H1 (cell line): ENCODE measurements around the gene MBD4. TPM values are rescaled to one million over a fixed set of nuclear protein-coding genes. Genes with fewer than 3 reads are reported as not detected.

Experiments used
- CTCF ChIA-PET: fragments of 300-600 bp; sonication (Branson Sonifier 250); formaldehyde crosslinking; loops from one replicate; lab custom pipeline; 2021; ENCODE audit not compliant: partially characterized antibody; lab: Charles Lee
- POLR2A ChIA-PET: fragments of 300-600 bp; sonication (Branson Sonifier 250); formaldehyde crosslinking; loops from one replicate; lab custom pipeline; 2021; ENCODE audit warnings: inconsistent platforms; ENCODE audit not compliant: partially characterized antibody; lab: Charles Lee
- DNase-seq, 2 experiments: peaks; one replicate each; pipeline versions ENCODE4 v3.0.0 to v3.0.0-alpha.2; 2010 to 2022; ENCODE audit warnings: low spot score in 2 of 2, low read depth in 1 of 2, mixed read lengths in 1 of 2
- FAIRE-seq: peaks from 2 replicates; lab custom pipeline; 2011; peaks lifted over from hg19 to GRCh38; lab: Jason Lieb, UNC
- H2AFZ ChIP-seq: 2 replicates; pipeline ENCODE4 v1.8.1; 2012; ENCODE audit warnings: low read length, inconsistent platforms
- H2AK5ac ChIP-seq: 2 replicates; pipeline ENCODE4 v1.6.1; 2013; ENCODE audit warnings: low read depth, low read length
- H2BK120ac ChIP-seq: replicated peaks from 2 replicates; pipeline ENCODE3; 2013; ENCODE audit warnings: low read depth, low read length, inconsistent platforms
- H2BK12ac ChIP-seq: 2 replicates; pipeline ENCODE4 v1.6.1; 2013; ENCODE audit warnings: low read depth, low read length
- H2BK15ac ChIP-seq: 2 replicates; pipeline ENCODE4 v1.6.1; 2013; ENCODE audit warnings: low read length
- H2BK20ac ChIP-seq: 2 replicates; pipeline ENCODE4 v1.6.1; 2013; ENCODE audit warnings: low read length
- H2BK5ac ChIP-seq: 2 replicates; pipeline ENCODE4 v1.6.1; 2013; ENCODE audit warnings: low read depth, low read length
- H3K14ac ChIP-seq: 2 replicates; pipeline ENCODE4 v1.6.1; 2013; ENCODE audit warnings: inconsistent platforms; ENCODE audit not compliant: insufficient read length
- H3K18ac ChIP-seq: 2 replicates; pipeline ENCODE4 v1.6.1; 2013; ENCODE audit warnings: low read length; ENCODE audit errors: extremely low read depth
- H3K23ac ChIP-seq: 2 replicates; pipeline ENCODE4 v1.6.1; 2013; ENCODE audit warnings: inconsistent platforms; ENCODE audit not compliant: insufficient read length
- H3K23me2 ChIP-seq: 2 replicates; pipeline ENCODE4 v1.6.1; 2013; ENCODE audit warnings: low read depth, low read length
- H3K27ac ChIP-seq: 2 replicates; pipeline ENCODE4 v1.6.1; 2011; ENCODE audit warnings: low read depth, low read length, inconsistent platforms
- H3K27me3 ChIP-seq, 4 experiments: replicated peaks in 1 of 4; 1 replicate in 1 of 4; 2 replicates in 3 of 4; pipeline versions ENCODE4 v1.6.1 to v1.8.1; 2011 to 2013; ENCODE audit warnings: low read length in 3 of 4, mild to moderate bottlenecking in 3 of 4, inconsistent platforms in 2 of 4, mixed read lengths in 2 of 4, moderate library complexity in 1 of 4; ENCODE audit not compliant: control insufficient read depth in 3 of 4, insufficient read depth in 3 of 4; ENCODE audit errors: extremely low read depth in 1 of 4
- H3K36me3 ChIP-seq, 4 experiments: 2 replicates each; pipeline versions ENCODE4 v1.6.1 to v1.8.1; 2011 to 2013; ENCODE audit warnings: mild to moderate bottlenecking in 4 of 4, low read length in 3 of 4, moderate library complexity in 2 of 4, control low read depth in 1 of 4, inconsistent platforms in 1 of 4; ENCODE audit not compliant: insufficient read depth in 4 of 4, control insufficient read depth in 2 of 4
- H3K4ac ChIP-seq: replicated peaks from 2 replicates; pipeline ENCODE3; 2013; ENCODE audit warnings: low read length, low read depth, mixed read lengths, inconsistent platforms; ENCODE audit not compliant: insufficient read length
- H3K4me1 ChIP-seq, 4 experiments: replicated peaks in 1 of 4; 1 replicate in 1 of 4; 2 replicates in 3 of 4; pipeline versions ENCODE4 v1.6.1 to v1.8.1; 2011 to 2013; ENCODE audit warnings: low read length in 3 of 4, inconsistent platforms in 2 of 4, mixed read lengths in 1 of 4; ENCODE audit not compliant: insufficient read depth in 4 of 4, control insufficient read depth in 3 of 4
- H3K4me2 ChIP-seq, 2 experiments: 2 replicates each; pipeline versions ENCODE4 v1.6.1 to v1.8.1; 2011 to 2013; ENCODE audit warnings: low read depth in 2 of 2, low read length in 2 of 2, control low read depth in 1 of 2, inconsistent platforms in 1 of 2, mild to moderate bottlenecking in 1 of 2; ENCODE audit not compliant: insufficient read depth in 1 of 2
- H3K4me3 ChIP-seq, 4 experiments: fragments of 200-600, 300-600 bp in 1 of 4; sonication (generic), shearing (Covaris generic), sonication (Bioruptor Twin) in 1 of 4; 2 replicates each; pipeline versions ENCODE4 v1.5.1 to v1.8.1; 2011 to 2016; ENCODE audit warnings: low read length in 4 of 4, low read depth in 3 of 4, control low read depth in 2 of 4, inconsistent platforms in 2 of 4, mild to moderate bottlenecking in 2 of 4, mixed read lengths in 1 of 4, moderate library complexity in 1 of 4; ENCODE audit not compliant: insufficient read depth in 2 of 4; ENCODE audit errors: extremely low read depth in 1 of 4
- H3K56ac ChIP-seq: replicated peaks from 2 replicates; pipeline ENCODE3; 2013; ENCODE audit warnings: low read depth, mild to moderate bottlenecking, mixed read lengths, low read length, inconsistent platforms; ENCODE audit not compliant: insufficient read length
- H3K79me1 ChIP-seq: 2 replicates; pipeline ENCODE4 v1.6.1; 2013; ENCODE audit warnings: low read depth, low read length, control low read depth
- H3K79me2 ChIP-seq, 2 experiments: 2 replicates each; pipeline versions ENCODE4 v1.6.1 to v1.8.1; 2012 to 2013; ENCODE audit warnings: low read length in 2 of 2, mild to moderate bottlenecking in 2 of 2, inconsistent platforms in 1 of 2; ENCODE audit not compliant: insufficient read depth in 2 of 2, control insufficient read depth in 1 of 2
- H3K9ac ChIP-seq, 4 experiments: replicated peaks in 1 of 4; 1 replicate in 1 of 4; 2 replicates in 3 of 4; pipeline versions ENCODE4 v1.6.1 to v1.8.1; 2011 to 2013; ENCODE audit warnings: low read depth in 3 of 4, low read length in 3 of 4, control low read depth in 2 of 4, mild to moderate bottlenecking in 2 of 4, moderate library complexity in 2 of 4, inconsistent platforms in 1 of 4; ENCODE audit errors: extremely low read depth in 1 of 4
- H3K9me3 ChIP-seq, 2 experiments: 2 replicates each; pipeline versions ENCODE4 v1.6.1 to v1.8.1; 2012 to 2013; ENCODE audit warnings: mild to moderate bottlenecking in 2 of 2, moderate library complexity in 2 of 2, control low read depth in 1 of 2, inconsistent platforms in 1 of 2, low read depth in 1 of 2, low read length in 1 of 2, mixed read lengths in 1 of 2; ENCODE audit not compliant: insufficient read depth in 2 of 2
- H4K20me1 ChIP-seq, 2 experiments: replicated peaks in 1 of 2; 2 replicates each; pipeline versions ENCODE3 to v1.8.1; 2011 to 2013; ENCODE audit warnings: inconsistent platforms in 2 of 2, low read length in 2 of 2, mild to moderate bottlenecking in 1 of 2; ENCODE audit not compliant: insufficient read depth in 2 of 2, control insufficient read depth in 1 of 2
- H4K5ac ChIP-seq: 2 replicates; pipeline ENCODE4 v1.6.1; 2013; ENCODE audit warnings: low read length, low read depth, mixed read lengths, inconsistent platforms; ENCODE audit not compliant: insufficient read length
- H4K8ac ChIP-seq: 2 replicates; pipeline ENCODE4 v1.8.0; 2013; ENCODE audit warnings: mild to moderate bottlenecking, moderate library complexity, low read length, inconsistent platforms; ENCODE audit not compliant: insufficient read depth; ENCODE audit errors: extremely low read depth
- H4K91ac ChIP-seq: replicated peaks from 2 replicates; pipeline ENCODE3; 2013; ENCODE audit warnings: low read length, mixed read lengths, inconsistent platforms; ENCODE audit not compliant: insufficient read length
- CEBPB ChIP-seq: IDR thresholded peaks from 2 replicates; pipeline ENCODE4 v1.6.1; 2012; ENCODE audit warnings: low read depth, low read length
- CREB1 ChIP-seq: IDR thresholded peaks from 2 replicates; pipeline ENCODE4 v1.6.1; 2012; ENCODE audit warnings: inconsistent platforms
- FOSL1 ChIP-seq: IDR thresholded peaks from 2 replicates; pipeline ENCODE4 v1.6.1; 2011; ENCODE audit warnings: mild to moderate bottlenecking, low read depth, low read length, moderate library complexity; ENCODE audit not compliant: insufficient read depth
- HDAC6 ChIP-seq: IDR thresholded peaks from one replicate; pipeline ENCODE4 v1.7.1; 2012; ENCODE audit warnings: low read depth, mild to moderate bottlenecking, inconsistent platforms, low read length, moderate library complexity
- RAD21 ChIP-seq, 2 experiments: IDR thresholded peaks in 1 of 2; conservative IDR thresholded peaks in 1 of 2; 2 replicates each; pipeline ENCODE4 v1.6.1; 2011; ENCODE audit warnings: low read depth in 2 of 2, low read length in 2 of 2, improper control_type of control experiment in 1 of 2, inconsistent platforms in 1 of 2, mild to moderate bottlenecking in 1 of 2, moderate library complexity in 1 of 2
- RBBP5 ChIP-seq: IDR thresholded peaks from 2 replicates; pipeline ENCODE4 v1.7.1; 2012; ENCODE audit warnings: low read depth, mild to moderate bottlenecking, inconsistent platforms, low read length, moderate library complexity, borderline replicate concordance
- SIRT6 ChIP-seq: IDR thresholded peaks from one replicate; pipeline ENCODE4 v1.7.1; 2012; ENCODE audit warnings: low read length, inconsistent platforms
- TAF7 ChIP-seq: optimal IDR thresholded peaks from 2 replicates; pipeline ENCODE3; 2011; ENCODE audit warnings: low read depth, mild to moderate bottlenecking, inconsistent platforms, low read length, moderate library complexity, borderline replicate concordance
- WGBS, 2 experiments: shearing (Covaris generic) in 1 of 2; methylation state at CpG; one replicate each; pipeline versions ENCODE4 v1.1.6 to v1.1.7; 2013 to 2015; ENCODE audit warnings: low lambda C conversion rate in 2 of 2, mixed read lengths in 2 of 2, inconsistent platforms in 1 of 2, low coverage in 1 of 2, missing lambda C conversion rate in 1 of 2; ENCODE audit not compliant: insufficient replicate concordance in 2 of 2, insufficient coverage in 1 of 2, insufficient read length in 1 of 2; ENCODE audit errors: extremely low coverage in 1 of 2, missing lambda C conversion rate in 1 of 2; 5-methylcytosine and 5-hydroxymethylcytosine counted together
- polyA plus RNA-seq, 7 experiments: library from polyadenylated mRNA; depleted of rRNA in 3 of 7; stranded (reverse) in 5 of 7; unstranded in 2 of 7; fragments of >200 nt in 5 of 7; fragments of 200-250 nt in 2 of 7; gene quantifications; 1 replicate in 5 of 7; 2 replicates in 1 of 7; 4 replicates in 1 of 7; pipeline versions ENCODE4 v1.2.1 to v1.2.3, GENCODE V29; 2011 to 2013; ENCODE audit warnings: missing spikeins in 2 of 7, mixed read lengths in 2 of 7
- total RNA-seq: library from RNA; stranded (reverse); fragmentation: NEBNext Ultra II Directional; extraction: Animal tissue kit (Norgen Biotek cat#: 25700); gene quantifications from 2 replicates; pipeline ENCODE4 v1.2.1, GENCODE V29; 2021

MBD4 gene
- total and polyA plus RNA-seq, 2 of the 8 experiments (the other 6 are each of a cell fraction or from before 2014, with no cell fraction given), result 11.2 to 35.8 TPM

GRCh38 chr3:129404130-129404529, 35.6 kb downstream of the MBD4 start:
- no peak overlapping the region for H2BK20ac ChIP-seq
- no peak overlapping the region for H3K9ac ChIP-seq
- TF ChIP-seq HDAC6 (no peak), RBBP5 (no peak), RAD21 (IDR thresholded peaks at IDR 0.05 in 1 of 2, conservative IDR thresholded peaks at IDR 0.05 in 1 of 2; ENCODE audit: low read depth in 2 of 2, low read length in 2 of 2) (no peak), CREB1 (no peak), SIRT6 (no peak), CEBPB (no peak), TAF7 (no peak), FOSL1 (no peak)
- no peak overlapping the region for H3K56ac ChIP-seq
- H3K23ac ChIP-seq, result no peak overlapping the region
- H4K5ac ChIP-seq, result no peak overlapping the region
- H4K20me1 ChIP-seq, result no peaks in the 10 kb centered on the region
- H2BK15ac ChIP-seq, result no peak overlapping the region
- no peak overlapping the region for H2AK5ac ChIP-seq
- H3K36me3 ChIP-seq, result no peaks in the 10 kb centered on the region
- WGBS, 2 experiments, result 87% methylated on average over 8 of the region's 8 CpGs; no CpG with 5 or more reads in 1 of the 2 experiments
- no peak overlapping the region; the same call in 1 of the 2 replicates for H2BK12ac ChIP-seq
- no peaks in the 10 kb centered on the region; a peak in 1 of 7 replicates for H3K27me3 ChIP-seq
- no peak overlapping the region for H3K14ac ChIP-seq
- no peak overlapping the region for H3K4me2 ChIP-seq
- H2BK5ac ChIP-seq, result no peak overlapping the region
- H3K18ac ChIP-seq, result no peak overlapping the region
- FAIRE-seq (no peak), DNase-seq (no peak)
- H3K9me3 ChIP-seq, result no peaks in the 10 kb centered on the region
- H3K79me1 ChIP-seq, result no peaks in the 10 kb centered on the region
- H3K4me3 ChIP-seq, result no peak overlapping the region
- H2AFZ ChIP-seq, result no peak overlapping the region
- H3K4me1 ChIP-seq, result no peaks in the 10 kb centered on the region
- peaks cover 0 to 2% of the 10 kb centered on the region in 2 experiments; a peak in 1 of 4 replicates for H3K79me2 ChIP-seq
- no peaks in the 10 kb centered on the region; the same call in 1 of the 2 replicates for H3K23me2 ChIP-seq
- ChIA-PET CTCF (interaction anchor here (0.9 to 9.2 kb wide), 4 partner anchors 20 to 80 kb away, joined by 3 to 58 read pairs (median 4); no protein-coding TSS in a partner anchor), POLR2A (interaction anchor here (1.0 to 3.2 kb wide), 2 partner anchors 13 to 25 kb away, joined by 3 to 13 read pairs; partner anchors contain the start of gene EFCAB12)
- H4K8ac ChIP-seq, result no peak overlapping the region
- H3K27ac ChIP-seq, result no peak overlapping the region
- H2BK120ac ChIP-seq, result no peak overlapping the region
- no peak overlapping the region for H3K4ac ChIP-seq
- H4K91ac ChIP-seq, result no peak overlapping the region
